OCI-LY7 (cell line): ENCODE measurements around the gene LEMD1.

Experiments
- CTCF ChIP-seq: fragments of 200-600 bp; sonication (generic); conservative IDR thresholded peaks from 2 replicates; pipeline ENCODE4 v1.5.1; 2014; ENCODE audit warnings: mild to moderate bottlenecking, antibody characterized with exemption, low read length, moderate library complexity, mixed read lengths
- EZH2phosphoT487 ChIP-seq: fragments of 200-600 bp; sonication (generic); IDR thresholded peaks from 2 replicates; pipeline ENCODE4 v1.6.1; 2018; ENCODE audit warnings: low read depth, borderline replicate concordance, mild to moderate bottlenecking, mixed run types, antibody characterized with exemption, low read length, moderate library complexity, mixed read lengths

GRCh38 chr1:205359771-205360565, 61.9 kb downstream of the LEMD1 start:
- TF ChIP-seq CTCF (no peak), EZH2phosphoT487 (no peak)
